Measurements from ENCODE around the gene TBX1. TPM values are rescaled to one million over a fixed set of nuclear protein-coding genes. Genes with fewer than 3 reads are reported as not detected.

The TBX1 gene
- total and polyA plus RNA-seq, 2 of the 13 experiments (the other 11 are each of a cell fraction or from before 2014, with no cell fraction given): not detected

DNA sequence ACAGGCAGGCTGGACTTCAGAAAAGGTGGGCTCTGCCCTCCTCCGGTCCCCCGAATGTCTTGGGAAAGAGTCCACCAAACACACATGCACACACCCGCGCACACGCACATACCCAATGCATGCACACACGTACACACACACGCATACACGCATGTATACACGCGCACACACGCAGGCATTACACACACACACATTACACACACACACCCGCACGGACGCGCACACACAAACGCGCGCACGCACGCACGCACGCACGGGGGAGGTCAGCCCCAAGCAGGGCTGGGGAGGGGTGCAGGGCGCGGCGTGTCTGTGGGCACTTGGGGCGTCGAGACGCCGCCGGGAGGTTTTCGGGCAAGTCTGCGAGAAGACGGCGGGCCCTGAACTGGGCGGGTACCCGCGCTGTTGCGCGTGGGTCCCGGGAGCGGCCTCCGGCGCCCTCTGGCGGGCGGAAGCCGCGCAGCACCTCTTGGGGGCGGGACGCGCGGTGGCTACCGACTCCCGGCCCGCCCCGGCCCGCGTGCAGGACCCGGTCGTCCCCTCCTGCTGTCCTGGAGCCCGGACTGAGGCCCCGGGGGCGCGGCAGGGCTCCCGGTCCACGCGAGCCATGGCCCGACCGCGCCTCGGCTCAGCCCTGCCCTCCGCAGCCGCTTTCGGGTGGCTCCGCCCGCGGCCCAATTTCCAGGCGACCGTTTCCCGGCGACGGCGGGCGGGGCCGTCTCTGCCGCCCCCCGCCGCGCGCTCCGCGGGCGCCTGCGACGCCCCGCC is 42.7 kb upstream of the TBX1 start (continued):
- TF ChIP-seq ZNF687 (CRISPR knock-in tag; IDR thresholded peaks at IDR 0.05): peak; percentile 64
- peak; percentile 53 for TF ChIP-seq IKZF4 (CRISPR knock-in tag; IDR thresholded peaks at IDR 0.05; ENCODE audit: borderline replicate concordance, low read depth, not compliant biosample characterization)
- TF ChIP-seq TERF1 (CRISPR knock-in tag; IDR thresholded peaks at IDR 0.05): no peak
- no peak for TF ChIP-seq SIN3A (IDR thresholded peaks at IDR 0.05; ENCODE audit: borderline replicate concordance, low read depth, low read length)
- TF ChIP-seq RELA (CRISPR knock-in tag; IDR thresholded peaks at IDR 0.05): no peak
- TF ChIP-seq, protein P1, sequence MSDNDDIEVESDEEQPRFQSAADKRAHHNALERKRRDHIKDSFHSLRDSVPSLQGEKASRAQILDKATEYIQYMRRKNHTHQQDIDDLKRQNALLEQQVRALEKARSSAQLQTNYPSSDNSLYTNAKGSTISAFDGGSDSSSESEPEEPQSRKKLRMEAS (IDR thresholded peaks at IDR 0.05): peak; percentile 53; the same call in 1 of the 2 replicates
- TF ChIP-seq, protein P2, sequence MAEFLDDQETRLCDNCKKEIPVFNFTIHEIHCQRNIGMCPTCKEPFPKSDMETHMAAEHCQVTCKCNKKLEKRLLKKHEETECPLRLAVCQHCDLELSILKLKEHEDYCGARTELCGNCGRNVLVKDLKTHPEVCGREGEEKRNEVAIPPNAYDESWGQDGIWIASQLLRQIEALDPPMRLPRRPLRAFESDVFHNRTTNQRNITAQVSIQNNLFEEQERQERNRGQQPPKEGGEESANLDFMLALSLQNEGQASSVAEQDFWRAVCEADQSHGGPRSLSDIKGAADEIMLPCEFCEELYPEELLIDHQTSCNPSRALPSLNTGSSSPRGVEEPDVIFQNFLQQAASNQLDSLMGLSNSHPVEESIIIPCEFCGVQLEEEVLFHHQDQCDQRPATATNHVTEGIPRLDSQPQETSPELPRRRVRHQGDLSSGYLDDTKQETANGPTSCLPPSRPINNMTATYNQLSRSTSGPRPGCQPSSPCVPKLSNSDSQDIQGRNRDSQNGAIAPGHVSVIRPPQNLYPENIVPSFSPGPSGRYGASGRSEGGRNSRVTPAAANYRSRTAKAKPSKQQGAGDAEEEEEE (CRISPR knock-in tag; IDR thresholded peaks at IDR 0.05; ENCODE audit: borderline replicate concordance): no peak
- no peak for TF ChIP-seq ZNF331 (CRISPR knock-in tag; IDR thresholded peaks at IDR 0.05)
- no peak for TF ChIP-seq ZNF878 (CRISPR knock-in tag; IDR thresholded peaks at IDR 0.05)
- no peak for TF ChIP-seq ZNF549 (CRISPR knock-in tag; IDR thresholded peaks at IDR 0.05)
- TF ChIP-seq SKIL (CRISPR knock-in tag; IDR thresholded peaks at IDR 0.05; ENCODE audit: borderline replicate concordance): 0 out of 2 replicates have a peak, but pooled peaks have one; percentile 41
- peak; percentile 17; the same call in 1 of the 2 replicates for TF ChIP-seq HOXA3 (CRISPR knock-in tag; IDR thresholded peaks at IDR 0.05)
- TF ChIP-seq GABPB1 (CRISPR knock-in tag; IDR thresholded peaks at IDR 0.05): peak; percentile 71
- TF ChIP-seq SOX6 (IDR thresholded peaks at IDR 0.05): no peak
- no peak for TF ChIP-seq SOX6 (CRISPR knock-in tag; IDR thresholded peaks at IDR 0.05)
- no peak for TF ChIP-seq PAF1 (CRISPR knock-in tag; IDR thresholded peaks at IDR 0.05)
- TF ChIP-seq YY1 (IDR thresholded peaks at IDR 0.05; ENCODE audit: insufficient read depth, insufficient replicate concordance, low read depth, low read length): peak; percentile 39
